ENCODE results near the gene TFAP2C. TPM values are rescaled to one million over a fixed set of nuclear protein-coding genes. Genes with fewer than 3 reads are reported as not detected.

TFAP2C gene
- total and polyA plus RNA-seq, 10 of the 15 experiments (the other 5 are each of a cell fraction or from before 2014, with no cell fraction given): 0.49 TPM; not detected in 9

- no TSS peak for BruUV-seq (replicated peaks)
- DNase-seq (ENCODE audit: low read depth, low spot score) (no peak), ATAC-seq (no peak), FAIRE-seq (no peak)
- in situ Hi-C loops (cut with MboI) (no loop called here), intact Hi-C loops (cut with micrococcal nuclease; ENCODE audit: unreplicated experiment) (no loop called here)
- Histone ChIP-seq H3K4me1 (ENCODE audit: control insufficient read depth, insufficient read depth, low read length) (no peaks in the 10 kb centered on the region), H4K20me1 (ENCODE audit: control insufficient read depth, insufficient read depth) (no peaks in the 10 kb centered on the region), H3K9me3 (replicated peaks; ENCODE audit: control insufficient read depth, insufficient read depth, low read length) (no peaks in the 10 kb centered on the region), H3K9ac (ENCODE audit: control insufficient read depth, insufficient read depth, low read length) (no peak overlapping the region), H2AFZ (ENCODE audit: control insufficient read depth, low read depth, low read length) (no peak overlapping the region), H3K4me2 (ENCODE audit: control insufficient read depth, insufficient read depth) (no peak overlapping the region), H3K27ac (ENCODE audit: control insufficient read depth, insufficient read depth) (no peak overlapping the region), H3K36me3 (ENCODE audit: control insufficient read depth in 2 of 2, insufficient read depth in 2 of 2, low read length in 1 of 2) (no peaks in the 10 kb centered on the region), H3K27me3 (replicated peaks in 1 of 2; ENCODE audit: control insufficient read depth in 2 of 2, insufficient read depth in 2 of 2, low read length in 1 of 2) (no peaks in the 10 kb centered on the region), H3K79me2 (ENCODE audit: control insufficient read depth, insufficient read depth, low read length) (no peaks in the 10 kb centered on the region), H3K4me3 (no peak overlapping the region)
- ChIA-PET POLR2A (no interaction called here), CTCF (no interaction called here), RAD21 (ENCODE audit: unreplicated experiment) (no interaction called here), SMC1A (ENCODE audit: uncharacterized antibody, unreplicated experiment) (no interaction called here)
- WGBS (ENCODE audit: insufficient coverage, insufficient replicate concordance, low lambda C conversion rate, missing lambda C conversion rate): 26% methylated on average over 3 of the region's 4 CpGs
- TF ChIP-seq ZNF207 (IDR thresholded peaks at IDR 0.05; ENCODE audit: borderline replicate concordance) (no peak), ZSCAN29 (IDR thresholded peaks at IDR 0.05) (no peak), ZNF217 (IDR thresholded peaks at IDR 0.05) (no peak), SMARCA5 (IDR thresholded peaks at IDR 0.05) (no peak)
Measured at GRCh38 chr20:56646599-56646998, 17.5 kb downstream of the TFAP2C start.

GRCh38 chr20:56653211-56653610, 24.1 kb downstream of the TFAP2C start:
- Histone ChIP-seq H3K4me2 (ENCODE audit: control insufficient read depth, insufficient read depth) (no peak overlapping the region), H3K36me3 (ENCODE audit: control insufficient read depth in 2 of 2, insufficient read depth in 2 of 2, low read length in 1 of 2) (no peaks in the 10 kb centered on the region), H3K9me3 (replicated peaks; ENCODE audit: control insufficient read depth, insufficient read depth, low read length) (no peaks in the 10 kb centered on the region), H3K27me3 (replicated peaks in 1 of 2; ENCODE audit: control insufficient read depth in 2 of 2, insufficient read depth in 2 of 2, low read length in 1 of 2) (no peaks in the 10 kb centered on the region), H3K9ac (ENCODE audit: control insufficient read depth, insufficient read depth, low read length) (no peak overlapping the region), H3K79me2 (ENCODE audit: control insufficient read depth, insufficient read depth, low read length) (no peaks in the 10 kb centered on the region), H4K20me1 (ENCODE audit: control insufficient read depth, insufficient read depth) (no peaks in the 10 kb centered on the region), H3K27ac (ENCODE audit: control insufficient read depth, insufficient read depth) (no peak overlapping the region), H2AFZ (ENCODE audit: control insufficient read depth, low read depth, low read length) (no peak overlapping the region), H3K4me1 (ENCODE audit: control insufficient read depth, insufficient read depth, low read length) (no peaks in the 10 kb centered on the region), H3K4me3 (no peak overlapping the region)
- ChIA-PET CTCF (no interaction called here), RAD21 (ENCODE audit: unreplicated experiment) (interaction anchor here (0.7 kb wide), 1 partner anchor 341 kb away, joined by 3 read pairs; no protein-coding TSS in a partner anchor), POLR2A (no interaction called here), SMC1A (ENCODE audit: uncharacterized antibody, unreplicated experiment) (no interaction called here)
- DNase-seq (ENCODE audit: low read depth, low spot score): no peak
- ATAC-seq: no peak
- TF ChIP-seq ZBTB4 (CRISPR knock-in tag; IDR thresholded peaks at IDR 0.05): no peak
- no peak for TF ChIP-seq FOXM1 (IDR thresholded peaks at IDR 0.05; ENCODE audit: low read depth, low read length)
- no peak for TF ChIP-seq RFX5 (IDR thresholded peaks at IDR 0.05; ENCODE audit: low read depth, low read length)
- no peak for TF ChIP-seq HCFC1 (IDR thresholded peaks at IDR 0.05; ENCODE audit: low read length)
- TF ChIP-seq SMARCA5 (IDR thresholded peaks at IDR 0.05): no peak
- TF ChIP-seq SIX5 (IDR thresholded peaks at IDR 0.05; ENCODE audit: low read depth, low read length, severe bottlenecking): no peak
- no peak for TF ChIP-seq HDGF (IDR thresholded peaks at IDR 0.05)
- no peak for TF ChIP-seq SUZ12 (IDR thresholded peaks at IDR 0.05; ENCODE audit: unreplicated experiment)
- TF ChIP-seq FOXK2 (IDR thresholded peaks at IDR 0.05): no peak
- no peak for TF ChIP-seq YY1 (IDR thresholded peaks at IDR 0.05; ENCODE audit: low read depth, low read length)
- TF ChIP-seq MAX (IDR thresholded peaks at IDR 0.05; ENCODE audit: low read depth, low read length): no peak
- no peak for TF ChIP-seq YBX1 (IDR thresholded peaks at IDR 0.05)
- TF ChIP-seq PAX8 (IDR thresholded peaks at IDR 0.05): no peak
- TF ChIP-seq MEF2B (IDR thresholded peaks at IDR 0.05; ENCODE audit: partially characterized antibody, poor library complexity, severe bottlenecking): no peak
- FAIRE-seq: no peak
- in situ Hi-C loops (cut with MboI) (no loop called here), intact Hi-C loops (cut with micrococcal nuclease; ENCODE audit: unreplicated experiment) (no loop called here)
- 90% methylated on average over 4 of the region's 4 CpGs for WGBS (ENCODE audit: insufficient coverage, insufficient replicate concordance, low lambda C conversion rate, missing lambda C conversion rate)
- no TSS peak for BruUV-seq (replicated peaks)

Data from GM12878 (cell line).